Adrenal gland (tissue), 12 donors: ENCODE results near the gene EIPR1. TPM values are rescaled to one million over a fixed set of nuclear protein-coding genes. Genes with fewer than 3 reads are reported as not detected.

Experiments
- DNase-seq, 7 donors: peaks; one replicate each; pipeline ENCODE4 v3.0.0-alpha.2; 2019 to 2020
- H3K27ac ChIP-seq, 5 donors: fragments of 200-600 bp; sonication (generic) in 4 of 5; 1 replicate in 3 of 5; 2 replicates in 2 of 5; pipeline versions ENCODE4 v1.5.1 to v1.8.0; 2016 to 2020; ENCODE audit warnings: mild to moderate bottlenecking in 1 of 5
- H3K27me3 ChIP-seq: fragments of 200-600 bp; 2 replicates; pipeline ENCODE4 v1.8.0; 2021
- H3K36me3 ChIP-seq, 2 donors: fragments of 200-600 bp; replicated peaks in 1 of 2; 1 replicate in 1 of 2; 2 replicates in 1 of 2; pipeline versions ENCODE4 v1.5.1 to v1.8.0; 2018 to 2022
- H3K4me1 ChIP-seq, 2 donors: fragments of 200-600 bp; replicated peaks in 1 of 2; 1 replicate in 1 of 2; 2 replicates in 1 of 2; pipeline versions ENCODE4 v1.5.1 to v1.8.0; 2018 to 2021
- H3K4me3 ChIP-seq, 4 donors: fragments of 200-600 bp; sonication (generic) in 3 of 4; one replicate each; pipeline ENCODE4 v1.5.1; 2016 to 2018
- H3K9me3 ChIP-seq, 3 donors: fragments of 200-600 bp; sonication (generic) in 1 of 3; replicated peaks in 1 of 3; 1 replicate in 2 of 3; 2 replicates in 1 of 3; pipeline versions ENCODE4 v1.5.1 to v1.8.0; 2016 to 2021
- CTCF ChIP-seq, 6 experiments: fragments of 450-650 bp in 4 of 6; fragments of 200-600 bp in 2 of 6; sonication (generic) in 1 of 6; IDR thresholded peaks; 1 replicate in 5 of 6; 2 replicates in 1 of 6; pipeline versions ENCODE4 v1.5.1 to v1.8.0; 2016 to 2021; ENCODE audit warnings: antibody characterized with exemption in 6 of 6, mild to moderate bottlenecking in 2 of 6, moderate library complexity in 1 of 6
- POLR2A ChIP-seq, 2 donors: fragments of 450-650 bp; IDR thresholded peaks; one replicate each; pipeline ENCODE4 v1.6.1; 2017; ENCODE audit warnings: antibody characterized with exemption in 2 of 2, mild to moderate bottlenecking in 2 of 2, moderate library complexity in 1 of 2
- WGBS, 4 donors: extraction: QIAGEN DNeasy Blood & Tissue Kit in 2 of 4; methylation state at CpG; one replicate each; pipeline versions ENCODE4 v1.1.5 to v1.1.7; 2013 to 2017; 5-methylcytosine and 5-hydroxymethylcytosine counted together
- intact Hi-C, 2 donors: fragments of 100-400 bp; cut with DNase I; formaldehyde crosslinking; loops; one replicate each; pipeline versions ENCODE4 v1.14.1 to v1.15.0; 2022 to 2023
- polyA plus RNA-seq, 3 donors: library from polyadenylated mRNA; stranded (reverse); fragments of 200-250 nt in 2 of 3; fragments of 350-450 nt in 1 of 3; fragmentation: Illumina TruSeq in 1 of 3; extraction: RNeasy Lipid Tissue Mini Kit (QIAGEN cat#74804) in 1 of 3; gene quantifications; one replicate each; pipeline ENCODE4 v1.2.3, GENCODE V29; 2013 to 2014
- total RNA-seq, 9 donors: library from RNA; depleted of rRNA in 4 of 9; stranded (reverse); fragments of >200 nt in 4 of 9; fragments of 120-200 nt in 1 of 9; fragmentation: NEBNext Ultra II Directional in 1 of 9; extraction: Animal tissue kit (Norgen Biotek cat#: 25700) in 1 of 9; gene quantifications; one replicate each; pipeline versions ENCODE4 v1.1.0 to v1.2.4, GENCODE V29; 2013 to 2023
- donor health status: healthy with polysubstance abuse.
- donor health status: Bipolar disorder and iron deficiency.
- donor health status: DM: yes; HTN: yes; CAD: no.
- donor health status: DM: no; HTN: no; CAD: no.
- donor health status: DM: no; HTN: no; CAD: no.
- donor health status: DM: yes; HTN: yes; CAD: no.

EIPR1 gene
- total and polyA plus RNA-seq, 12 donors, result 10.3 to 37.9 (median 28.5) TPM

- H3K36me3 ChIP-seq, result no peaks in the 10 kb centered on the region
- H3K4me1 ChIP-seq, result no peaks in the 10 kb centered on the region
- 91 to 96% (median 94%) methylated on average over 14 to 26 of the region's 26 CpGs for WGBS, 4 donors
- no peak overlapping the region for H3K27ac ChIP-seq
- intact Hi-C loops, result no loop called here
- no peaks in the 10 kb centered on the region for H3K9me3 ChIP-seq
- DNase-seq, result no peak
- H3K4me3 ChIP-seq, result no peak overlapping the region
- no peaks in the 10 kb centered on the region for H3K27me3 ChIP-seq
- TF ChIP-seq CTCF (IDR thresholded peaks at IDR 0.05) (no peak), POLR2A (IDR thresholded peaks at IDR 0.05) (no peak)
Measured at GRCh38 chr2:3174626-3175567, 202.7 kb downstream of the EIPR1 start.

- intact Hi-C loops, result no loop called here
Measured at GRCh38 chr2:3173031-3173430, 204.6 kb downstream of the EIPR1 start.

DNA sequence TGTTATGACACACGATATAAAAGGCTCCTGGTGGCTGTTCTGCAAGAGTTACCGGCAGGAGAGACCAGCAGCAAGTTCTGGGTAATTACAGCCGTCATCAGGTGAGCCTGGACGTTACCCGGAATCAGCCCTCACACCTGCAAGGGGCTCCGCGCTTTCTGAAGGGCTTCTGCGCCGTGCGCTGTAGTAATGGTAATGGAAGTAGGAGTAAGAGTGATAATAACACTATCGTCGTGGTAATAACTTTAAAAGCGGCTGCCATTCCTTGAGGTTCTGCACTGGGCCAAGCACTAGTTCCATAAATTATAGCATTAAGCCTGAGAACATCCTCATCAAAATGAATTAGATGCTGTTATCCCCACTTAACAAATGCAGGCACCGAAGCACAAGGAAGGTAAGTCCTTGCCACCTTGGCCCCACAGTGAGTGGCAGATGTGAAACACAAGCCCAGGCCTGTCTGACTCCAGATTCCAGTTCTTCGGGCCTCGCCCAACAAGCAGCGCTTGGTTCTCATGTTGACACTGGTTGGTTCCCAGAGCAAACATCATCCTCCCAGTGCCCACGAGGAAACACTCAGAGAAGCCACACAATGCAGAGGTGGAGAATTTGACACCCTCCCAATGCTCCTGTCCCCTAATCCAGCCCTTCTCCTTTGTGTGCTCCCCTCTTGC, 205.2 kb downstream of the EIPR1 start:
- Histone ChIP-seq H3K4me1 (no peaks in the 10 kb centered on the region), H3K27ac (no peak overlapping the region), H3K36me3 (no peaks in the 10 kb centered on the region), H3K27me3 (no peaks in the 10 kb centered on the region), H3K9me3 (no peaks in the 10 kb centered on the region), H3K4me3 (no peak overlapping the region)
- intact Hi-C loops, result no loop called here
- WGBS, 4 donors, result 94 to 96% (median 96%) methylated on average over 18 of the region's 18 CpGs
- DNase-seq, result no peak
- no peak for TF ChIP-seq CTCF (IDR thresholded peaks at IDR 0.05)
- no peak for TF ChIP-seq POLR2A (IDR thresholded peaks at IDR 0.05)

More at GRCh38 chr2:3173031-3173430, 204.6 kb downstream of the EIPR1 start:
- Histone ChIP-seq H3K27me3 (no peaks in the 10 kb centered on the region), H3K4me1 (no peaks in the 10 kb centered on the region), H3K27ac (no peak overlapping the region), H3K9me3 (no peaks in the 10 kb centered on the region), H3K36me3 (no peaks in the 10 kb centered on the region), H3K4me3 (no peak overlapping the region)
- 84 to 93% (median 92%) methylated on average over 14 of the region's 14 CpGs for WGBS, 4 donors
- no peak for TF ChIP-seq POLR2A (IDR thresholded peaks at IDR 0.05)
- no peak for DNase-seq

DNA sequence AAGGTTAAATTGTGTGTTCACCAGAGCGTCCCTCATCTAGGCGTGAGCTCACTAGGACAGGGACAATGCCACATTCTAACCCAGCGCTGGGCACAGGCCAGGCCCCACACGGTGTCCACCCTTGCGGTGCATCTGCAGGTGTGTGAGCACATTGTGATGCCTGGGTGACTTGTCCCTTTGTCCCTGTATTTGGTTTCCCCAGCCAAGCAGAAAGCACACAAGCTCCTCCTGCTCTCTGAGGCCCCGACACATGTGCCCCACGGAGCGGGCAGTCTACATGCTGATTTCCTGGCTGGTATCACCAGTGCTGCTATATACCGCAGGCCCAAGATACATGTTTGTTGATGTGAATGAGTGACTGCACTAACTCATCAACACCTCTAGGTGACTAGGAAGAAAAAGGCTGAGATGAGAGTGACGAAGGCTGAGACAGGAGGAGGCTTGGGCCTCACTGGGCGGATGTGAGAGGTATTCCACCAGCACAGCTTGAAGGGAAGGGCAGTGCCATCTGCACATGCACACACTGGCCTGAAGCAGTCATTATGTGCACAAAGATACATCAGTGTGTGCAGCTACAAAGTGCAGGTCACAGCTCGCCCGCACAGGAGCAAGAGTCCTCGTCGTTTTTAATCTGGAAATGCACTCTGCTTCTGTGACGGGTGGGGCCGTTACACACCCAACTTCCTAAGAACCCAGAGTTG, 205.9 kb downstream of the EIPR1 start:
- no peak for DNase-seq
- Histone ChIP-seq H3K27ac (no peak overlapping the region), H3K9me3 (no peaks in the 10 kb centered on the region), H3K36me3 (no peaks in the 10 kb centered on the region), H3K27me3 (no peaks in the 10 kb centered on the region), H3K4me3 (no peak overlapping the region), H3K4me1 (no peaks in the 10 kb centered on the region)
- 84 to 90% (median 86%) methylated on average over 17 of the region's 17 CpGs for WGBS, 4 donors
- TF ChIP-seq POLR2A (IDR thresholded peaks at IDR 0.05) (no peak), CTCF (IDR thresholded peaks at IDR 0.05) (no peak)
- intact Hi-C loops, result no loop called here
